ENCODE measurements around the gene ILF2. TPM values are rescaled to one million over a fixed set of nuclear protein-coding genes. Genes with fewer than 3 reads are reported as not detected.

The ILF2 gene
- total RNA-seq, 1 donor from 2014 or later = 184 TPM

Other genes starting within 250 kb of the ILF2 start
- gene S100A7, start 210.3 kb downstream of the ILF2 start, total RNA-seq = not detected in 2 replicates
- 410 and 418 TPM in 2 replicates for gene S100A6, start 135.0 kb downstream of the ILF2 start, total RNA-seq
- gene S100A5, start 130.1 kb downstream of the ILF2 start, total RNA-seq = 2.6 and 3.9 TPM in 2 replicates
- gene S100A4, start 125.2 kb downstream of the ILF2 start, total RNA-seq = 762 and 767 TPM in 2 replicates
- gene S100A3, start 121.7 kb downstream of the ILF2 start, total RNA-seq = 0.24 TPM in 1 of 2 replicates, not detected in the other
- gene S100A2, start 105.1 kb downstream of the ILF2 start, total RNA-seq = 0.78 TPM in 1 of 2 replicates, not detected in the other
- not detected in 2 replicates for gene S100A16, start 57.9 kb downstream of the ILF2 start, total RNA-seq
- gene S100A14, start 54.7 kb downstream of the ILF2 start, total RNA-seq = not detected in 2 replicates
- gene S100A13, start 43.5 kb downstream of the ILF2 start, total RNA-seq = 2.4 and 5.1 TPM in 2 replicates
- not detected in 2 replicates for gene S100A1, start 42.6 kb downstream of the ILF2 start, total RNA-seq
- gene CHTOP, start 36.9 kb downstream of the ILF2 start, total RNA-seq = 103 and 105 TPM in 2 replicates
- 36.2 and 41.6 TPM in 2 replicates for gene SNAPIN, start 12.3 kb downstream of the ILF2 start, total RNA-seq
- gene NPR1, start 7.7 kb upstream of the ILF2 start, total RNA-seq = not detected in 2 replicates
- gene INTS3, start 57.1 kb upstream of the ILF2 start, total RNA-seq = 60.6 and 64.4 TPM in 2 replicates
- 21.0 and 22.5 TPM in 2 replicates for gene SLC27A3, start 104.4 kb upstream of the ILF2 start, total RNA-seq

All from T-helper 1 cell treated with Interleukin-12 subunit alpha and Interleukin-12 subunit beta and Interleukin-4 antibody, amounts not matched to agents 30 ng/mL and 1 ng/mL, for 36 hours (primary cell).